Measurements from ENCODE around the gene RAB36.

RAB36 gene

DNA sequence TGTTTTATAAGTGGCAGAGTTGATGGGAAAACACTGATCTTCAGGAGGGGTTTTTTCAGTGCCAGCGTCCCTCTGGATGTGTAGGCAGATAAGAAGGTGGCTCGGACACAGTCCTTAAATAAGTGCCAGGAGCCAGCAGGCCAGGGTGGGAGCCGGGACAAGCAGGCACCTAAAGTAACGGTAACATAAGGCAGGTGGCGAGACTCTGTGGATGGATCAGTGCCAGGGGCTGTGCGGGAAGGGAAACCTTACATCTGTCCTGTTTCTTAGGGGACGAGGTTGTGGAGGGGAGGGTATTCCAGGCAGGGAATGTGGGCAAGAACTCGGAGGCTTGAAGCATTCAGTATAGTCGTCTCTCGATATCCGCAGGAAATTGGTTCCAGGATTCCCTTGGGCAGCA is 50.9 kb downstream of the RAB36 start:
- TF ChIP-seq SIN3A (IDR thresholded peaks at IDR 0.05; ENCODE audit: borderline replicate concordance, insufficient read depth, low read length) (no peak), FOXP2 (optimal IDR thresholded peaks at IDR 0.05; ENCODE audit: borderline replicate concordance, extremely low read depth, extremely low read length, insufficient read depth) (no peak), POLR2AphosphoS5 (IDR thresholded peaks at IDR 0.05; ENCODE audit: low read depth, low read length) (no peak)

DNA sequence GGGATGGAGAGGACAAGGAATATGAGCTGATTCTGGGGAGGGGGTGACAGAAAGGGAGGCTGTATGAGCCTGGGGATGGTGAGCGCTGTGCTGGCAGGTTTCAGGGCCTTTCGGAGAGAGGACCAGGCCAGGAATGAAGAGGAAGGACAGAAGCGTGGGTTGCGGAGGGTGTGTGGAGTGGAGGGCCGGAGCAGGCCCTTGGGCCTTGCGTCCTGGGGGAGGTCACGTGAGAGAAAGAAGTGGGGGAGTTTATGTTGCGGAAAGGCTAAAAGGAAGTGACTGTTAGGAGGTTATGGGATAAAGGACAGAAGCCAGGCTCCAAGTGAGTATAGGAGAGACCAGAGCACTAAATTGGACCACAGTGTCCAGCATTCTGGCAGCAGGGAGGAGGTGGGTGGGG is 52.6 kb downstream of the RAB36 start:
- TF ChIP-seq POLR2AphosphoS5 (IDR thresholded peaks at IDR 0.05; ENCODE audit: low read depth, low read length) = no peak
- no peak for TF ChIP-seq SIN3A (IDR thresholded peaks at IDR 0.05; ENCODE audit: borderline replicate concordance, insufficient read depth, low read length)
- no peak for TF ChIP-seq FOXP2 (optimal IDR thresholded peaks at IDR 0.05; ENCODE audit: borderline replicate concordance, extremely low read depth, extremely low read length, insufficient read depth)
- TF ChIP-seq, protein P1, sequence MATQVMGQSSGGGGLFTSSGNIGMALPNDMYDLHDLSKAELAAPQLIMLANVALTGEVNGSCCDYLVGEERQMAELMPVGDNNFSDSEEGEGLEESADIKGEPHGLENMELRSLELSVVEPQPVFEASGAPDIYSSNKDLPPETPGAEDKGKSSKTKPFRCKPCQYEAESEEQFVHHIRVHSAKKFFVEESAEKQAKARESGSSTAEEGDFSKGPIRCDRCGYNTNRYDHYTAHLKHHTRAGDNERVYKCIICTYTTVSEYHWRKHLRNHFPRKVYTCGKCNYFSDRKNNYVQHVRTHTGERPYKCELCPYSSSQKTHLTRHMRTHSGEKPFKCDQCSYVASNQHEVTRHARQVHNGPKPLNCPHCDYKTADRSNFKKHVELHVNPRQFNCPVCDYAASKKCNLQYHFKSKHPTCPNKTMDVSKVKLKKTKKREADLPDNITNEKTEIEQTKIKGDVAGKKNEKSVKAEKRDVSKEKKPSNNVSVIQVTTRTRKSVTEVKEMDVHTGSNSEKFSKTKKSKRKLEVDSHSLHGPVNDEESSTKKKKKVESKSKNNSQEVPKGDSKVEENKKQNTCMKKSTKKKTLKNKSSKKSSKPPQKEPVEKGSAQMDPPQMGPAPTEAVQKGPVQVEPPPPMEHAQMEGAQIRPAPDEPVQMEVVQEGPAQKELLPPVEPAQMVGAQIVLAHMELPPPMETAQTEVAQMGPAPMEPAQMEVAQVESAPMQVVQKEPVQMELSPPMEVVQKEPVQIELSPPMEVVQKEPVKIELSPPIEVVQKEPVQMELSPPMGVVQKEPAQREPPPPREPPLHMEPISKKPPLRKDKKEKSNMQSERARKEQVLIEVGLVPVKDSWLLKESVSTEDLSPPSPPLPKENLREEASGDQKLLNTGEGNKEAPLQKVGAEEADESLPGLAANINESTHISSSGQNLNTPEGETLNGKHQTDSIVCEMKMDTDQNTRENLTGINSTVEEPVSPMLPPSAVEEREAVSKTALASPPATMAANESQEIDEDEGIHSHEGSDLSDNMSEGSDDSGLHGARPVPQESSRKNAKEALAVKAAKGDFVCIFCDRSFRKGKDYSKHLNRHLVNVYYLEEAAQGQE (IDR thresholded peaks at IDR 0.05; ENCODE audit: insufficient read depth in 1 of 2, low read depth in 2 of 2, low read length in 2 of 2) = no peak
- no peak for TF ChIP-seq TAF1 (IDR thresholded peaks at IDR 0.05; ENCODE audit: borderline replicate concordance, insufficient read depth, low read length)

DNA sequence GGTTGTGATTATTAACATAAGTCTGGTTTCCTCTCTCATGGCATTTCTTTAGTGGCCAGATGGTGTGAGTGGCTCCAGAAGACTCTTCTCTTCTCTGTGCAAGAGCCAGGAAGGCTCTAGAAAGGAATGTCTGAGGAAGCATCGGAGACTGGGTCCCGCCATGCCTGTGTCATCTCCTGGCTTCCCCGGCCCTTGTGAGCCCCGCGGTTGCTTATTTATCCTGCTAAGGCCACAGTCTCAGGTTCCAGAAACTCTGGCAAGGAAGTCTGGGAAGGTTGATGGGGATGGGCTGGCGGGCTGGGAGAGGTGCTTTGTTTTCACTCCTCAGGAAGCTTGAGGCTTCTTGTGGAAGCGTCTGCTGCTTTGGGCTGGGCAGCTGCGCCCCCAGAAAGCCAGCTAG is 53.9 kb downstream of the RAB36 start:
- TF ChIP-seq SIN3A (IDR thresholded peaks at IDR 0.05; ENCODE audit: borderline replicate concordance, insufficient read depth, low read length) = no peak
- TF ChIP-seq TAF1 (IDR thresholded peaks at IDR 0.05; ENCODE audit: borderline replicate concordance, insufficient read depth, low read length) = no peak
- no peak for TF ChIP-seq FOXP2 (optimal IDR thresholded peaks at IDR 0.05; ENCODE audit: borderline replicate concordance, extremely low read depth, extremely low read length, insufficient read depth)
- no peak for TF ChIP-seq POLR2AphosphoS5 (IDR thresholded peaks at IDR 0.05; ENCODE audit: low read depth, low read length)

DNA sequence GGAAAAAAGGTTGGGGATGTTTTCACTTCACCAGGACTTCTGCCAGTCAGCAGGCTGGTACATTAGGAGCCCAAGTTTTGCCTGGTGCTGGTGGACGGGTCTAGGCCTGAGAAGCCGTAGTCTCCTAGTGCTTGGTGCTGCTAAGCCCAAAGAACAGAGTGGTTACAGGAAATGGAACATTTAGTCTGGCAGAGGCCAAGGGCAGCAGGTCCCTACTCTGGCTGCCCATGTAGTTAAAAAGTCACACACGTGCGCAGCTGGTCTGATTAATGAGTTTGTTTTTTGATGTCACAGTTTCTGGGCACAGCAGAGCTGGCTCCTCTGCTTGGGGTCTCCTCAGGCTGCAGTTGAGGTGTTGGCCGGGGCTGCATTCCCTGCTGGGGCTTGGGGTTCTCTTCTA is 55.6 kb downstream of the RAB36 start:
- no peak for TF ChIP-seq FOXP2 (optimal IDR thresholded peaks at IDR 0.05; ENCODE audit: borderline replicate concordance, extremely low read depth, extremely low read length, insufficient read depth)
- TF ChIP-seq TAF1 (IDR thresholded peaks at IDR 0.05; ENCODE audit: borderline replicate concordance, insufficient read depth, low read length) = no peak
- no peak for TF ChIP-seq POLR2AphosphoS5 (IDR thresholded peaks at IDR 0.05; ENCODE audit: low read depth, low read length)
- TF ChIP-seq, protein P1 (IDR thresholded peaks at IDR 0.05; ENCODE audit: insufficient read depth in 1 of 2, low read depth in 2 of 2, low read length in 2 of 2) = no peak
- TF ChIP-seq SIN3A (IDR thresholded peaks at IDR 0.05; ENCODE audit: borderline replicate concordance, insufficient read depth, low read length) = no peak

DNA sequence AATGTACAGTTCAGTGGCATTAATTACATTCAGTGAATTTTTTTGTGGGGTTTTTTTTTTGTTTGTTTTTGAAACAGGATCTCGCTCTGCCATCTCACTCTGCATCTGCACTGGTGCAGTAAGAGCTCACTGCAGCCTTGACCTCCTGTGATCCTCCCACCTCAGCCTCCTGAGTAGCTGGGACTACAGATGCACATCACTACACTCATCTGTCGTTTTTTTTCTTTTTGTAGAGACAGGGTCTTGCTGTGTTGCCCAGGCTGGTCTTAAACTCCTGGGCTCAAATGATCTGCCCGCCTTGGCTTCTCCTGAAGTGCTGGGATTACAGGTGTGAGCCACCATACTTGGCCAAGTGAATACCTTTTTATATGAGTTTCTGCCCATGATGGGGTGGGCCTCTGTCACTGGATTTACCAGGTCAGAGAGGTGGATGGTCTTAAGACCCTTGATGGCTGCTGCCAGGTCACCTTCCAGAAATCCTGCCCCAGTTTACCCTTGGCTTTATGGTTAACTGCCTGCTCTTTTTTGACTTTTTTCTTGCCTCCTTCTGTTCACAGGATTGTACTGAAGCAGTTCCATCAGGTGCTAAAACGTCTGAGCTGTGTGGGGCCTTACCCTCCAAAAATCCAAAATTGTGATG is 57.7 kb downstream of the RAB36 start:
- TF ChIP-seq FOXP2 (optimal IDR thresholded peaks at IDR 0.05; ENCODE audit: borderline replicate concordance, extremely low read depth, extremely low read length, insufficient read depth) (no peak), TAF1 (IDR thresholded peaks at IDR 0.05; ENCODE audit: borderline replicate concordance, insufficient read depth, low read length) (no peak), SIN3A (IDR thresholded peaks at IDR 0.05; ENCODE audit: borderline replicate concordance, insufficient read depth, low read length) (no peak), POLR2AphosphoS5 (IDR thresholded peaks at IDR 0.05; ENCODE audit: low read depth, low read length) (no peak)
- TF ChIP-seq, protein P1 (IDR thresholded peaks at IDR 0.05; ENCODE audit: insufficient read depth in 1 of 2, low read depth in 2 of 2, low read length in 2 of 2) = no peak

DNA sequence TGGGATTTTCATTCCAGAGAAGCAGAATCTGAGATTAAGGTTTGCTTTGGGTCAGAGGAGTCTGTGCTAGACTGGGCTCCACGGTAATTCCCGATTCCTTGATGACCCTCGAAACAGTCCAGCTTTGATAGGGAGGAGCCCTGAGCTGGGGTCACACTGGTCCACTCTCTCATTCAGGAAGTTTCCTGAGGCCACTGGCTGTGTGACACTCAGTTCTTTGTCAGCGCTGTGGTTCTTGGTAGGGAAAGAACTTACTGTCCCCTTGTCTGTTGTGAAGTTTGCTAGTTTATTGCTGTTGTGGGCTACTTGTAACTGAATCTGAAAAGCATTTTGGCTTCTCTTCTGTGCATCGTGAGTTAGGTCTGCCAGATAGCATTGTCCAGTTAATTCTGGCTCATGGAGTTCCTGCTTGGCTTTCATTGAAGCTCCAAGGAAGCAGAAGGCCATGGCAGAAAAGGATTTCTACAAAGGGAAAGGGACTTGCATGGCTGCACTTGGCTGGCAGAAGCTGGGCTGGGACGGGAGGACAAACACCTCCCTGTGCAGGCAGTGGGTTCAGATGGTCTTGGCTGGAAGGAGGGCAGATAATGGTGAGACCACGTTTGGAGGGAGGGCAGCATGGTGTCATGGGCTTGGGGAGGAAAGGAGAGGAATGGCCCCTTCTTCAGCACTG is 58.3 kb downstream of the RAB36 start:
- TF ChIP-seq SIN3A (IDR thresholded peaks at IDR 0.05; ENCODE audit: borderline replicate concordance, insufficient read depth, low read length) (no peak), FOXP2 (optimal IDR thresholded peaks at IDR 0.05; ENCODE audit: borderline replicate concordance, extremely low read depth, extremely low read length, insufficient read depth) (no peak), POLR2AphosphoS5 (IDR thresholded peaks at IDR 0.05; ENCODE audit: low read depth, low read length) (no peak), TAF1 (IDR thresholded peaks at IDR 0.05; ENCODE audit: borderline replicate concordance, insufficient read depth, low read length) (no peak)
- TF ChIP-seq, protein P1 (IDR thresholded peaks at IDR 0.05; ENCODE audit: insufficient read depth in 1 of 2, low read depth in 2 of 2, low read length in 2 of 2) = no peak

Data from PFSK-1 (cell line).